ENCODE data around the gene ZBTB46.
"Not testable (repeated sequence)": the region's sequence is repeated elsewhere in the genome, so short reads cannot be mapped to it uniquely, and the experiment has no call there.

Gene ZBTB46

GRCh38 chr20:63811491-63811875 is 19.6 kb downstream of the ZBTB46 start:
- DNase-seq: no peak

DNA sequence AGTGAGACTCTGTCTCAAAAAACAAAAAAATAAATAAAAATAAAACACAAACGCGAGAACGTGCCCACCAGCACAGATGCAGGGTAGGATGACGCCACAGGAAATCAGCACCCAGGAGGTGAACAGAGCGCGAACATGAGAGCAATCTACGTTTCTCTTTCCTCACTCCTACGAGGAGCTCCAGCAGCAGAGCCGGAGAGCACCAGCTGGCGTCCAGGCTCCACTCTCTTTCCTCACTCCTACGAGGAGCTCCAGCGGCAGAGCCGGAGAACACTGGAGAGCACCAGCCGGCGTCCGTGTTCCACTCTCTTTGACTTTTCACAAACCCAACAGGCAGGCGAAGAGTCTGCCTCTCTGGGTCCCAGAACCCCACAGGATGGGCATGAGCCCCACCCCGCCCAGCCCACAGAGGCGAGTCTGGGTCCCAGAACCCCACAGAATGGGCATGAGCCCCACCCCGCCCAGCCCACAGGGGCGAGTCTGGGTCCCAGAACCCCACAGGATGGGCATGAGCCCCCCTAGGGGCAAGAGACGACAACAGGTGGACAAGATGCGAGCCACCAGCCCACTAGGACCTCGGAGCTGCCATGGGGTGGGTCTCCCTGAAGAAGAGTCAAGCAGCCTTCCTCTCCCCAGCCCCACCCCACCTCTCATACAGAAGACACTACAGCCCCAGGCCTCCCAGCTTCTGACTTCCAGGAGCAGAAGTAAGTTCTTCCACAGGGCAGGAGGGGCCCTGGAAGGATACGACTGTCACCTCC is 20.2 kb downstream of the ZBTB46 start:
- DNase-seq: no peak

- no peak for DNase-seq
These were observed 21.2 kb downstream of the ZBTB46 start for GRCh38 chr20:63809856-63810255.

- no peak for DNase-seq
These were observed 21.9 kb downstream of the ZBTB46 start for GRCh38 chr20:63808964-63809674.

- no peak for DNase-seq
These were observed 22.8 kb downstream of the ZBTB46 start for GRCh38 chr20:63808145-63808724.

DNA sequence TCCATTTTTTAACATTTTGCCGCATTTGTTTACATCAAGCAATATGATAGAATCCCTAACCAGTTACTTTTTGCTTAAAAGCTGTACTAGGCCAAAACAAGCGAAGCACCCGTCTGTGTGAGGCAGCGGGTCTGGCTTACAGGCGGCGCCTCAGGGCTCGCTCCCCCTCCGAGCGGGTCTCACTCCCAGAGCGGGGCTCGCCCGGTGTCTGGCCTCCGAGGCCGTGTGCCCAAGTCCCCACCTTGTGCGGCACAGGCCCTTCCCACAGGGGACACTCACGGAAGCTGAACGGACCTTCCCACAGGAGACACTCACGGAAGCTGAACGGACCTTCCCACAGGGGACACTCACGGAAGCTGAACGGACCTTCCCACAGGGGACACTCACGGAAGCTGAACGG is 23.4 kb downstream of the ZBTB46 start:
- no peak for DNase-seq

DNA sequence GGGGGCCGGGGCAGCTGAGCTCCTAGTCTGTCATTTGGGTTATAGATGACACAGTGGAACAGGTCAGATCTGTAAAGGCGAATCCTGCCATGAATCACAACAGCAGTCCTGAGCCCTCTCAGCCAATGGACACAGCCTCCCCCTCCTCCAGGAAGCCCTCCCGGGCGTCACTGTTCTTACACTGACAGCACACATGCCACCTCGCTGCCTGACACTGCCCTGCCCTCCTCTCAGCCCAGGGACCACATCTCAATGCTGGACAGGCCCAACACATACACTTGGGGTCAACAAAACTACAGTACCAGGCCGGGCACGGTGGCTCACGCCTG is 26.8 kb downstream of the ZBTB46 start:
- no peak for DNase-seq

DNA sequence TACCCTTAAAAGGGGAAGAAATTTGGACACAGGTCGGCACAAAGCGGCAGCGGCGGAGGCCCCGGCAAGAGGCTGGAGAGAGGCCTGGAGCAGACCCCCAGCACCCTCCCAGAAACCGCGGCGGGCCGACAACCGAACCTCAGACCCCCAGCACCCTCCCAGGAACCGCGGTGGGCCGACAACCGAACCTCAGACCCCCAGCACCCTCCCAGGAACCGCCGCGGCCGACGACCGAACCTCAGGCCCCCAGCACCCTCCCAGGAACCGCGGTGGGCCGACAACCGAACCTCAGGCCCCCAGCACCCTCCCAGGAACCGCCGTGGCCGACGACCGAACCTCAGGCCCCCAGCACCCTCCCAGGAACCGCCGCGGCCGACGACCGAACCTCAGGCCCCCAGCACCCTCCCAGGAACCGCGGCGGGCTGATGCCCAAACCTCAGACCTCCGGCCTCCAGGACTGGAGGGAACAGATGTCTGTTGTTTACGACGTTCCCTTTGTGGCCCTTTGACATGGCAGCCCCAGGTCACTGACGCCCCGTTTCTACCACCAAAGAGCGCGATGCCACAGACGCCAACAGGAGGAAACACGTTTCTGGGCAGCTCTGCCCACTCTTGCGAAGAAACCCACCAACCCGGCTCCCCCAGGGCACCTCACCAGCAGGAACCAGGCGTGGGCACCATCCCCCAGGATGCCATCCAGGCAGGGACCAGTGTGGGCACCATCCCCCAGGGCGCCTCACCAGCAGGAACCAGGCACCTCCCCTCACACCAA is 28.4 kb downstream of the ZBTB46 start:
- DNase-seq: no peak

DNA sequence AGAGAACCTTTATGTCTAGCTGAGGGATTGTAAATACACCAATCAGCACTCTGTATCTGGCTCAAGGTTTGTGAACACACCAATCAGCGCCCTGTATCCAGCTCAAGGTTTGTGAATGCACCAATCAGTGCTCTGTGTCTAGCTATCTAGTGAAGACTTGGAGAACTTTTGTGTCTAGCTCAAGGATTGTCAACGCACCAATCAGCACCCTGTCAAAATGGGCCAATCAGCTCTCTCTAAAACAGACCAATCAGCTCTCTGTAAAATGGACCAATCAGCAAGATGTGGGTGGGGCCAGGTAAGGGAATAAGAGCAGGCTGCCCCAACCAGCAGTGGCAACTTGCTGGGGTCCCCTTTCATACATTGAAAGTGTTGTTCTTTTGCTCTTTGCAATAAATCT is 29.9 kb downstream of the ZBTB46 start:
- peak; percentile 20 for DNase-seq

DNA sequence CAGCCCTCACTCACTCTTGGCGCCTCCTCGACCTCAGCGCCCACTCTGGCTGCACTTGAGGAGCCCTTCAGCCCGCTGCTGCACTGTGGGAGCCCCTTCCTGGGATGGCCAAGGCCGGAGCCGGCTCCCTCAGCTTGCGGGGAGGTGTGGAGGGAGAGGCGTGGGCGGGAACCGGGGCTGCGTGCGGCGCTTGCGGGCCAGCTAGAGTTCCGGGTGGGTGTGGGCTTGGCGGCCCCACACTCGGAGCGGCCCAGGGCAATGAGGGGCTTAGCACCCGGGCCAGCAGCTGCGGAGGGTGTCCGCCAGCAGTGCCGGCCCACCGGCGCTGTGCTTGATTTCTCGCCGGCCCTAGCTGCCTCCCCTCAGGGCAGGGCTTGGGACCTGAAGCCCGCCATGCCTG is 30.7 kb downstream of the ZBTB46 start:
- not testable (repeated sequence) for DNase-seq

DNA sequence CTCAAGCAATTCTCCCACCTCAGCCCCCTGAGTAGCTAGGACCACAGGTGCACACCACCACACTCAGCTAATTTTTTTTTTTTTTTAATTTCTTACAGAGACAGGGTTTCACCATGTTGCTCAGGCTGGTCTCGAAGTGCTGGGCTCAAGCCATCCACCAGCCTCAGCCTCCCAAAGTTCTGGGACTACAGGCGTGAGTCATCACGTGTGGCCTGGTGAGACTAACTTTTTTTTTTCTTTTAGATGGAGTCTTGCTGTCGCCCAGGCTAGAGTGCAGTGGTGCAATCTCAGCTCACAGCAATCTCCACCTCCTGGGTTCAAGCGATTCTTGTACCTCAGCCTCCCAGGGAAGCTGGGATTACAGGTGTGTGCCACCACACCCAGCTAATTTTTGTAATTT is 31.9 kb downstream of the ZBTB46 start:
- DNase-seq: not testable (repeated sequence)

DNA sequence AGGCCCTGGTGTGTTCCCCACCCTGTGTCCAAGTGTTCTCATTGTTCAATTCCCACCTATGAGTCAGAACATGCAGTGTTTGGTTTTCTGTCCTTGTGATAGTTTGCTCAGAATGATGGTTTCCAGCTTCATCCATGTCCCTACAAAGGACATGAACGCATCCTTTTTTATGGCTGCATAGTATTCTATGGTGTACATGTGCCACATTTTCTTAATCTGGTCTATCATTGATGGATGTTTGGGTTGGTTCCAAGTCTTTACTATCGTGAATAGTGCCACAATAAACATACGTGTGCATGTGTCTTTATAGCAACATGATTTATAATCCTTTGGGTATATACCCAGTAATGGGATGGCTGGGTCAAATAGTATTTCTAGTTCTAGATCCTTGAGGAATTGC is 33.9 kb downstream of the ZBTB46 start:
- not testable (repeated sequence) for DNase-seq

DNA sequence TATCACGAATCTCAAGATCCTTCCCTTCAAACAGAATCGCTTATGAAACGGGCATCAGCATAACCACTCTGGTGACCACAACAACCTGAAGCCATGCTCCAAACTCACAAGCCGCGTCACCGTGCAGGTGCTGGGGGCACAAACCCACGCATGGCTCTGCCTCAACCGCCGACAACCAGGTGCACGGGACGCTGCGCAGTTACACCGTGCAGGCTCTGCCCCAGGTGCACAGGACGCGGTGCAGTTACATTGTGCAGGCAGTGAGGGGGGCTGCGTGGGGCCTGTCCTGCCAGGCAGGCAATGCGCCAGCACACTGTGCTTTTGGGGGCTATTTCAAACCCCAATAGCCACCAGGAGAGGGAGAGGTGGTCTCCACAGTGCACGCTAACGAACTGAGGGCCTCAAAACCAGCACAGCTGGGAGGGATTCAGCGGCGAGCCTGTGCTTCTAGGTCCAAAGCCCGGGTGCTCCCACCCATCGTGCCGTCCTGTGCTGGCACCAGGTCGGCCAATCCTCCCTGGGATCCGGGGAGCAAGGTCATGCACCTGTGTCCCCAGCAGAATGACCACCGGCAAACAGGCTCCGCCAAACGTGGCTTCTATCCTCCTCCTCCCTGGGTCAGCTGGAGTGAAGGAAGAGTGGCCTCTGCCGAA is 35.8 kb downstream of the ZBTB46 start:
- no peak for DNase-seq

- DNase-seq: no peak
These were observed 36.5 kb downstream of the ZBTB46 start for GRCh38 chr20:63794614-63795013.

GRCh38 chr20:63792866-63793265 is 38.2 kb downstream of the ZBTB46 start:
- DNase-seq: no peak

DNA sequence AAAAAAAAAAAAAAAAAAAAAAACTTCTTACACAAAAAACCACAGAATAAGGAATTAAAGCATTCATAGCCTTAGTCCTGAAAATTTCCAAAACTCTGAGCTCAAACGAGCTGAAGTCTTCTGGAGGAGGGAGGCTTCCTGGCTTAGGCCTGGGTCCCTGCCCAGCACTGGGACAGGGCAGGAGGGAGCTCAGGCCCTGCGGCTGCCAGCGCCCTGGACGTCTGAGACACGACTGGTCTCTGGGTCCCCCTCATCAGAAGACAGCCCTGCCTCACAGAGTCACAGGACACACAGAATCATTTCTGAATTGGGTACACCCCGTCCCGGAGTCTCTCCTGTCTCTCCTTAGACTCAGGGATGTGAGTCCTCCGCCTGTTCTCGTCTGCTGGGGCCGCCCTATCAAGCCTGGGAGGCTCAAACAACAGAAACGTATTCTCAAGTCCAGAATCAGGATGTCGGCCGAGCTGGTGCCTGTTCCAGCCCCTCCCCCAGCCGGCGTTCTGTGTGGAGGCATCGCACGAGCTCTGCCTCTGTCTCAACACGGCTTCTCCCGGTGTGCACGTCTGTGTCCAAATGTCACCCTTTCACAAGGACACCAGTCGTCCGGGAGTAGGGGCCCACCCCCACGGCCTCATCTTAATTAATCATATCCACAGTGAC is 39.4 kb downstream of the ZBTB46 start:
- DNase-seq: no peak

DNA sequence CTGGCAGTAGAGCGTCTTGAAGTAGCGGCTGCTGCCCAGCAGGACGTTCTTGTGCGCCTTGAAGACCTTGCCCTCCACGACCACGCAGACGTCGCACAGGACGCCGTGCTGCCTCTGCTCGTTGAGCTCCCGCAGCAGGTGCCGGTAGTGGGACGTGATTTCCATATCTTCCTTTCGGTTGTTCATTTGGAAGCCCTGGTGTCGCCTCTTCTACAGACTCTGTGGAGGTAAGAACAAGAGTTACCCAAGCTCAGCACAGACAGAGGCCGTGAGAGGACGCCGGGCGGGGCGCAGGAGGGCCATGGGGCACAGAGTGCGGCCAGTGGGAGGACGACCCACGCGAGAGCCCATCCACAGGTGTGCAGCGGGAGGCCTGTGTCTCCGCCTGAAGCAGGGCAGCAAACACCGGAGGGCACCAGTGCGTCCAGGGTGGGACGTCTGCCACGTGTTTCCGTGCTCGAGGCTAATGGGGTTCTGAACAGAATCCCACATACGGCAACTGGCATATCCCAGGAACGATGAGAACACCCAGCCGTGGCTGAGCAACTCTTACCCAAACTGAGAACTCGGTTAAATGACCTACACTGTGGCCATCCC is 40.4 kb downstream of the ZBTB46 start:
- DNase-seq: no peak

DNA sequence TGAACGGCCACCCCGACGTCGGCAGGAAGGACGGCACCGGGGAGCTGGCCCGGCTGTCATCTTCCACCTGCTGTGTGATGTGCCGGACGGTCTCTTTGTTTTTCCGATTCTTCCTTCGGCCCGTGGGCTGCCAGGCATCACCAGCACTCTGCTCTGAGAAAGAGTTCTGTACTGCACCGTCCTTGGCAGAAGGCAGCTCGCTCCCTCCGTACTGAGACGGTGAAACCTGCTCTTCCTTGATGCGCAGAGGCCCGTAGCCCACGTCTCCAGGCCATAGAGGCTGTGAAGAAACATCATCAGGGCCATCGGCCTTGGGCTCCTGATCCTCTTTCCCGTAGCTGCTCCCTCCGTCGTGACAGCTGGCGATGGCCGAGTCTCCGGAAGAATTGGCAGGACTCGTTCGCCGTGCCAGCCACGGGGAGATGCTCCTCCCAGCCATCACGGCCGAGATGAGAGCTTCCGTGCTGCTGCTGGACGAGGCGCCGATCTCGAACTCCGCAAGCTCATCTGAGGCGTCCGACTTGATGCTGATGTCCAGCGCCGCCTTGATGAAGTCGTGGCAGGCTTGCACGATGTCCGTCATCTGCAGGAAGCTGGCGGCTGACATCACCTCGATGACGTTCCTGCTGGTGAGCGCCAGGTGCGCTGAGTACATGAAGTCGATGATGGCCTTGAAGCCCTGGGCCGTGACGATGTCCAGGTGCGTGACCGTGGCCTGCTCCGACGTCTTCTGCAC is 41.1 kb downstream of the ZBTB46 start:
- no peak for DNase-seq

DNA sequence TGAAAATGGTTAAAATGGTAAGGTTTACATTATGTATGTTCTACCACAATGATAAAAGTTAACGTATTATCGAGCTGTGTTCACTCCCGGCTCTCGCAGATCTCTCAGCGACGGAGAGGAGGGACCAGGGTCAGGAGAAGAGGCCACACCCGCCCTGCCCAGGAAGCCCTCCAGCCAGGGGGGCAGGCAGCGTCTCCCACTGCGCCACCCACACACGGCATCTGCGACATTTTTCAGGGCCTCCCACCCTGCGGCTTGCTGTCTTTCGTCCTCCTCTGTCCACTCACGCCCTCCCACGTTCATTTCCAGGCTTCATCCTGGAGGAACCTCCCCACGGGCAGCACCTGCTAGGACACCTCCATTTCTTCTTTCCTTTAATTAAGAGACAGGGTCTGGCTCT is 43.3 kb downstream of the ZBTB46 start:
- no peak for DNase-seq

- DNase-seq: no peak
These were observed 43.8 kb downstream of the ZBTB46 start for GRCh38 chr20:63787302-63787701.

DNA sequence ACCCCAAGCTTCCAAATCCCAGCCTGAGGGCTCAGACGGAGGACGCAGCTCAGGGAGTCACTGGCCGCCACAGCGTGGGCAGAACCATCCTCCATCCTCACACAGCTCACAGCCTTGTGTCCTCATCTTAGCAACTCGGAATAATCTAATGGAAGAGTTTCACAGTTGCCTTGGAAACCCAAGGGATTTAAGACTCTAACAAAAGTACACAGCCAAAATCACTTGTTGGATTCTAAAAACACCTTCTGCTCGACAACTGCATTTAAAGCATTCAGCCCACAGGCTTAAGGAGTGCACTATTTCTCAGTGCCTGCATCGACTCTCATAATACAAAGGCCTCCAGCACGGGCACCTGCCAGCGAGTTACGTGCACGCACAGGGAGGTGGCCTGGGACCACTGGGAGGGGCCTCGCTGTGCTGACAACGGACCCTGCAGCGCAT is 45.4 kb downstream of the ZBTB46 start:
- DNase-seq: no peak

Measured in stimulated activated CD4-positive, alpha-beta T cell treated with anti-CD3 and anti-CD28 coated beads, Interleukin-15, amount 100 ng/mL, for 24 hours (primary cell).